GM13976 (cell line): ENCODE results near the gene CNKSR2.
"Not testable (repeated sequence)": the region's sequence is repeated elsewhere in the genome, so short reads cannot be mapped to it uniquely, and the experiment has no call there.

Experiments
- DNase-seq: peaks from one replicate; pipeline ENCODE4 v3.0.0; 2012; ENCODE audit warnings: low spot score
- in situ Hi-C: fragments of 300-500 bp; cut with MboI; formaldehyde crosslinking; loops from one replicate; pipeline ENCODE4 v1.12.0; 2022; ENCODE audit warnings: low sequenced_read_pairs, mixed read lengths, inconsistent platforms; ENCODE audit not compliant: unreplicated experiment
- TF ChIP-seq, protein P1 (sequence below): IDR thresholded peaks from 2 replicates; pipeline ENCODE4 v1.5.1; 2012; ENCODE audit warnings: borderline replicate concordance, mild to moderate bottlenecking; ENCODE audit not compliant: insufficient read depth; ENCODE audit errors: extremely low read depth, missing control alignments, control extremely low read depth

Gene CNKSR2

DNA sequence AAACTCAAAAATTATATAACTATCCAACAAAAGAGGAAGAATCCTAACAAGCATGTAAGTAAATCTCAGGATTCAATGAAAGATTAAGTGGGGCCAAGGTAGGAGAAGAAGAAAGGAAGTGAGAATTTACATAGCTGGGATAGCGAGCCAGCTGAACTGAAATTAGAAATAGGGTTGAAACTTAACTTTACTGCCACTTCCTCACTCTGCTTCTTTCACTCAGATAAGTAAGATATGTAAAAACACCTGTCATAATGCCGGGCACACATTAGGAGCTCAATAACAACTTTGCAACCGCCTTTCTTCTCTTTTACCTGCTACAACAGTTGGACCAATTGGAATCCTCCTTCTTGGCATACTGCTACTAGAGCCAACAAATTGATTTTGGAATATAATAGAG lies 129.4 kb downstream of the CNKSR2 start:
- TF ChIP-seq, protein P1, sequence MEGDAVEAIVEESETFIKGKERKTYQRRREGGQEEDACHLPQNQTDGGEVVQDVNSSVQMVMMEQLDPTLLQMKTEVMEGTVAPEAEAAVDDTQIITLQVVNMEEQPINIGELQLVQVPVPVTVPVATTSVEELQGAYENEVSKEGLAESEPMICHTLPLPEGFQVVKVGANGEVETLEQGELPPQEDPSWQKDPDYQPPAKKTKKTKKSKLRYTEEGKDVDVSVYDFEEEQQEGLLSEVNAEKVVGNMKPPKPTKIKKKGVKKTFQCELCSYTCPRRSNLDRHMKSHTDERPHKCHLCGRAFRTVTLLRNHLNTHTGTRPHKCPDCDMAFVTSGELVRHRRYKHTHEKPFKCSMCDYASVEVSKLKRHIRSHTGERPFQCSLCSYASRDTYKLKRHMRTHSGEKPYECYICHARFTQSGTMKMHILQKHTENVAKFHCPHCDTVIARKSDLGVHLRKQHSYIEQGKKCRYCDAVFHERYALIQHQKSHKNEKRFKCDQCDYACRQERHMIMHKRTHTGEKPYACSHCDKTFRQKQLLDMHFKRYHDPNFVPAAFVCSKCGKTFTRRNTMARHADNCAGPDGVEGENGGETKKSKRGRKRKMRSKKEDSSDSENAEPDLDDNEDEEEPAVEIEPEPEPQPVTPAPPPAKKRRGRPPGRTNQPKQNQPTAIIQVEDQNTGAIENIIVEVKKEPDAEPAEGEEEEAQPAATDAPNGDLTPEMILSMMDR = no peak
- in situ Hi-C loops = no loop called here
- DNase-seq = no peak

GRCh38 chrX:21509912-21510311 lies 135.7 kb downstream of the CNKSR2 start:
- TF ChIP-seq, protein P1 = no peak
- DNase-seq = no peak
- in situ Hi-C loops = no loop called here

GRCh38 chrX:21524008-21524407 lies 149.8 kb downstream of the CNKSR2 start:
- no peak for DNase-seq
- TF ChIP-seq, protein P1 = no peak
- in situ Hi-C loops = no loop called here

DNA sequence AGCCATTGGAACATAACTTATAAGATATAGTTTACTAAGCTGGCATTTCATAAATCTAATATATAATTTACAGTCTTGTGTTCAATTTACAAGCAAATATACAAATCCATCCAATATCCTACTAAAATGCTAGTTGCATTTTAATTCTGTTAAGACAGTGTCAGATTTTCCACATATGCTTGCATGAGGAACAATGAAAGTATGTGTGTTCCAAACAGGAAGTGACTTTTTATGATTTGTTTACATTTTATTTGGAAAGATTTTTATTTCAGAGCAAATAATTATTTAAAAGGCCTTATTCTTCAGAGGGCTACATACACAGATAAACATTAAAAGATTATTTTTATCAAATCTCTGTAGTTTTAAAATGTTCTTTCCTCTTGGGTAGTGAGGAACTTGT lies 153.9 kb downstream of the CNKSR2 start:
- no peak for DNase-seq
- in situ Hi-C loops = no loop called here
- TF ChIP-seq, protein P1 = no peak

DNA sequence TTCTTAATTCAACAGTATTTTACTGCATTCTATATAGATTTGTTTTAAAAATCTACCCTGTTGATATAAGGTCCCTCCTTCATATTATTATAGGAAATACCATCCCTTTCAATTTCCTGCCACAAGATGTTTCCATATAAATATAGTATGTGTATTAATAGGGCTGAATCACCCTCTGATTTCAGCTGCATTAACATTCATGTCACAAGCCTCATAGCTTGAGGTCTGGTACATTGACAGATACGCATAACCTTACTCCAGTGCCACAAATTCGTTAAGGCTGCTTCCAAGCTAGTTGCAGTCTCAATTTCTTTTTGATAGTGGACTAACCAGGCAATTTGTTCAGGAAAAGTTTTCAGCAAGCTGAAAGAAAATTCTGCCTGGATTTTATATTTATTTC lies 155.6 kb downstream of the CNKSR2 start:
- DNase-seq = no peak

GRCh38 chrX:21544642-21545041 lies 170.4 kb downstream of the CNKSR2 start:
- DNase-seq, in situ Hi-C loops: not testable (repeated sequence)

More for the DNA sequence above, 155.6 kb downstream of the CNKSR2 start:
- in situ Hi-C loops = no loop called here
- TF ChIP-seq, protein P1 = no peak

DNA sequence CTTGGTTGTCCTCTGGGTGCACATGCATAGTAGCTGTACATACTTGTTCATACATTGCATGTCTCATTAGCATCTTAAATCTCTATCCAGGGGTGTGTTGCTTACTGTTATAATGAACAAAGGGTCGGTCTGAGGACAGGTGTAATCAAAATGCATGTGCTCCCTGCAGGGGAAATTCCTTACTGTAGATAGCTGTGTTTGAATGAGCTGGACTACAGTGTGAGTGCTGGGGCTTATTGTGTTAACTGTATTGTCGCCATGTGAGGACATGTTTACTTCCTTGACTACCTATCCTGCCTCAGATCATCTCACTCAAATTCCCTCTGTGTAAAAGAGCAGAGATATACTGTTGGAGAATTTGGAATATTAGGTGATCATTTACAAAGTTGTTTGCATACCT lies 185.2 kb downstream of the CNKSR2 start:
- in situ Hi-C loops = no loop called here
- TF ChIP-seq, protein P1 = no peak
- DNase-seq = no peak
